HFF-Myc (cell line): ENCODE measurements around the gene TTLL10.

Experiments used
- DNase-seq: peaks from one replicate; pipeline ENCODE4 v3.0.0-alpha.2; 2011; ENCODE audit warnings: low read depth; ENCODE audit errors: extremely low read depth
- H3K4me3 ChIP-seq: replicated peaks from 2 replicates; pipeline ENCODE4 v1.5.1; 2011; ENCODE audit warnings: low read depth, mild to moderate bottlenecking, control low read depth, low read length
- CTCF ChIP-seq: IDR thresholded peaks from 2 replicates; pipeline ENCODE4 v1.5.1; 2012; ENCODE audit warnings: mild to moderate bottlenecking, low read depth, low read length, control low read depth; ENCODE audit errors: missing control alignments

TTLL10 gene

DNA sequence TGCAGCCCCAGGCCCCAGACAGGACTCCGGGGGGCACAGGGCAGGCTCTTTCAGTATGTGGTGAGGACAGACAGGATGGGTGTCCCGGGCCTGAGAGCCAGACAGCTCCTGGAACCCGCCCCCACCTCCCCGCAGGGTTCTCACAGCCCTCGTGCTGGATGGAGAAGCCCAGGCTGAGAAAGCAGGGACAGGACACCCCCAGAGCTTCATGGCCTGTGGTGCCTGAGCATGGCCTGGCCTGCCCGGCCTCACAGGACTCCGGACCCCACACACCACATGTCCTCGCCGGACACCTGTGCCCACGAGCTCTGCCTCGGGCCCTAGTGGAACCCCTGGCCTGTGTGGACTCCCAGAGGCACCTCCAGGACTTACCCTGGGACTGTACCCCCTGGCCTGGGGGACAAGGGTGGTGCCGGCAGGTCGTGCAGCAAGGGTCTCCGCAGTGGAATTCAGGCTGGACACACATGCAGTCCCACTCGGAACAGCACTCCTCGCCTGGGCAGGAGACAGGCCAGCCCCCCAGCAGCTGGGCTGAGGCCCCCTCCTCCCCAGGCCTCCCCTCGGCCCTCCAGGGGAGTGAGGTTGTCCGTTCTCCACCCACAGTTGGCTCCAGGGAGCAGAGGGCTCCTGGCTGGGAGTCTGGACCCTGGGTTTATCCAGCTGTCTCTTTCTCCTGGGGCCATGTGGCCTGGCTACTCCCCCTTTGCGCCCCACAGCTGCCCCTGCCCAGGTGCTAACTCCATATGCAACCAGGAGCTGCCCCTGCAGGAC, 31.5 kb downstream of the TTLL10 start:
- H3K4me3 ChIP-seq, result no peak overlapping the region
- no peak for DNase-seq
- no peak for TF ChIP-seq CTCF

DNA sequence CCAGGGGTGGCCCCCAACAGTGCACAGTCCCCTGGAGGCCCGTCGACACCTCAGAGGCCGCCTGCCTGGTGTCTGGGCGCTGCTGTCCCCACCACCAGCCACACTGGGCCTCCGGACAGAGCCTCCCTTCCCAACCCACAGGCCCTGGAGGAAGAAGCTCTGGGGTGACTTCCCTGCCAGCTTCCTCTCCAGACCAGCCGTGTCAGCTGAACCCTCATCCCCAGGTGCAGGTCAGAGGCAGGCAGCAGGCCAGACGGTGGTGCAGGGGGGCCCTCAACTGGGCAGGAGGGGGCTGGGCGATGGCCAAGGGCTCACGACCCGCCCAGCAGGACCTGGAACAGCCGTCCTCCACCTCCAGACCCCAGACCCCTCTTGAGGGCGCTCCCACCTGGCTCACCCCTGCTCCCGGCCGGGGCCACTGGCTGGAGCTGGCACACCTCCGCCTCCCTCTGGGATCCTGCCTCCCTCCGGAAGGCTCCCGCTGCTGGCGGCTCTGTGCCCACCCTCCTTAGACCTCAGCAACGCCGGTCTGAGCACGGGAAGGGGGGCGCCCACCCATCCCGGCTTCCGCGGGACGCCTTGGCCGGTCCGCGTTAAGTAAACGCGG, 32.2 kb downstream of the TTLL10 start:
- DNase-seq, result no peak
- H3K4me3 ChIP-seq, result no peak overlapping the region

GRCh38 chr1:1206376-1206965, 32.8 kb downstream of the TTLL10 start, which contains the start of gene TNFRSF18:
Gene TNFRSF18 (minus strand): TSS chr1:1206592. CDS start chr1:1206571, 21 bp downstream.
- H3K4me3 ChIP-seq, result no peak within 1 kb of the TSS
- TF ChIP-seq CTCF, result no peak
- no peak for DNase-seq

More for the DNA sequence above, 32.2 kb downstream of the TTLL10 start:
- no peak for TF ChIP-seq CTCF

GRCh38 chr1:1206966-1207531, 33.4 kb downstream of the TTLL10 start:
- TF ChIP-seq CTCF, result no peak
- H3K4me3 ChIP-seq, result no peak overlapping the region
- no peak for DNase-seq

- no peak overlapping the region for H3K4me3 ChIP-seq
- no peak for DNase-seq
- TF ChIP-seq CTCF, result no peak
Measured at GRCh38 chr1:1207571-1207892, 33.9 kb downstream of the TTLL10 start.

DNA sequence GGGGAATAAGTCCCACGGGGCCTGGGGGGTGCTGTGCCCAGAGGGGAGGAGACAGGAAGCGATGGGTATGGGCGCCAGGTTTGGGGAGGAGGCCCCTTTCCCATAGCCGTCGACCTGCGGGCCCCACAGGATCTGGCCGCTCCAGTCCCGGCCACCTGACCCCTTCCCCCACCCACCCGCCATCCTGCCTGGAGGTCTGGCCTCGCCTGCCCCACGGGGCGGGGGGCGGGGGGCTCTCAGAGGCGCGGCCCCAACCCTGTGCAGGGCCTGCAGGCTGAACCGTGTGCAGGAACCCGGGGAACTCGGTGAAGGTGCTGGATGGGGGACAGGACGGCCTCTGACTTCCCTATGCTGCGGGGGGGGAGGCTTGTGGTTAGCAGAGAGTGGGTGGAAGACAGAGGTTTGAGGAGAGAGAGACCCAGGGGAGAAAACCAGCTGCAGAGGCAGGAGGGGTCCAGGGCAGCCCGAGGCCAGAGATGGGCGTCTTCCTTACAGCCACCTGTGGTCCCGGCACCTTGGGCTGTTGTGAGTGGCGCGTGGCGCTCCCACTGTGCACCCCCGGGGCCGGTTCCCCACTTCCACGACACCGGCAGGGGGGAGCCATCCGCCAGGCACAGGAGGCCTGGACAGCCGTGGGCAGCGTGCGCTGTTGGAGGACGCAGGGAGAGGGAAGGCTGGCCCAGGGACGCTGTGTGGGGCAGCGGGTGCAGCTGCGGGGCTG, 35.2 kb downstream of the TTLL10 start:
- DNase-seq, result no peak
- TF ChIP-seq CTCF, result no peak

More for the DNA sequence above, 35.2 kb downstream of the TTLL10 start:
- no peak overlapping the region; the same call in 1 of the 2 replicates for H3K4me3 ChIP-seq
